ENCODE data around the gene POLDIP2.

GRCh38 chr17:28399808-28400207 is 42.5 kb upstream of the POLDIP2 start:
- TF ChIP-seq POLR2A (IDR thresholded peaks at IDR 0.05) (no peak), CTCF (IDR thresholded peaks at IDR 0.05) (no peak)
